K562 (cell line): ENCODE results near the gene SLC6A6. TPM values are rescaled to one million over a fixed set of nuclear protein-coding genes. Genes with fewer than 3 reads are reported as not detected.

ENCODE experiments used
- ATF1 ChIP-seq, 2 experiments: fragments of 450-650 bp in 1 of 2; IDR thresholded peaks; 2 replicates each; pipeline ENCODE4 v1.6.1; 2016; ENCODE audit warnings: missing compliant biosample characterization in 1 of 2, missing genetic modification characterization in 1 of 2
- ATF7 ChIP-seq: fragments of 450-650 bp; IDR thresholded peaks from 2 replicates; pipeline ENCODE4 v1.7.1; 2014; ENCODE audit warnings: mild to moderate bottlenecking, moderate library complexity
- CEBPZ ChIP-seq: fragments of 150-350 bp; IDR thresholded peaks from 2 replicates; pipeline ENCODE4 v1.6.1; 2014; ENCODE audit warnings: low read depth, mild to moderate bottlenecking, low read length, borderline replicate concordance
- E2F3 ChIP-seq: fragments of 250-450 bp; sonication (Bioruptor Pico); IDR thresholded peaks from 2 replicates; pipeline ENCODE4 v1.4.0; 2020; ENCODE audit warnings: mild to moderate bottlenecking
- ERF ChIP-seq: fragments of 450-650 bp; formaldehyde crosslinking; IDR thresholded peaks from 2 replicates; pipeline ENCODE4 v1.4.0; 2020; ENCODE audit warnings: mild to moderate bottlenecking, mixed read lengths
- HDAC1 ChIP-seq, 2 experiments: fragments of 450-650 bp; IDR thresholded peaks; 2 replicates each; pipeline ENCODE4 v1.6.1; 2016 to 2017; ENCODE audit warnings: inconsistent platforms in 1 of 2, mild to moderate bottlenecking in 1 of 2, moderate library complexity in 1 of 2
- HMG20A ChIP-seq: fragments of 450-650 bp; formaldehyde crosslinking; conservative IDR thresholded peaks from 2 replicates; pipeline ENCODE4 v1.4.0; 2020; ENCODE audit warnings: mild to moderate bottlenecking, mixed read lengths
- LARP7 ChIP-seq: fragments of 450-650 bp; IDR thresholded peaks from 2 replicates; pipeline ENCODE4 v1.6.1; 2016
- MAZ ChIP-seq, 2 experiments: fragments of 450-650 bp in 1 of 2; sonication (generic) in 1 of 2; formaldehyde crosslinking; IDR thresholded peaks in 1 of 2; conservative IDR thresholded peaks in 1 of 2; 2 replicates each; pipeline versions ENCODE4 v1.4.0 to v1.5.0; 2020; ENCODE audit warnings: mild to moderate bottlenecking in 1 of 2, missing genetic modification reagents in 1 of 2
- MLLT1 ChIP-seq, 2 experiments: fragments of 450-650 bp; IDR thresholded peaks; 2 replicates each; pipeline ENCODE4 v1.6.1; 2016
- MTA2 ChIP-seq: fragments of 450-650 bp; IDR thresholded peaks from 2 replicates; pipeline ENCODE4 v1.6.1; 2016; ENCODE audit warnings: low read depth
- PHF21A ChIP-seq: fragments of 450-650 bp; IDR thresholded peaks from 2 replicates; pipeline ENCODE4 v1.6.1; 2017; ENCODE audit warnings: low read depth, borderline replicate concordance
- POLR2A ChIP-seq: fragments of 450-650 bp; conservative IDR thresholded peaks from 2 replicates; pipeline ENCODE4 v1.6.1; 2016
- TCF3 ChIP-seq: sonication (generic); formaldehyde crosslinking; IDR thresholded peaks from 2 replicates; pipeline ENCODE4 v1.4.0; 2020; ENCODE audit warnings: mild to moderate bottlenecking, missing genetic modification reagents
- UBTF ChIP-seq, 2 experiments: IDR thresholded peaks; 2 replicates each; pipeline ENCODE4 v1.6.1; 2012; ENCODE audit warnings: improper control_type of control experiment in 2 of 2, low read depth in 2 of 2, low read length in 2 of 2, borderline replicate concordance in 1 of 2
- ZNF212 ChIP-seq: fragments of 450-650 bp; formaldehyde crosslinking; IDR thresholded peaks from 2 replicates; pipeline ENCODE4 v1.4.0; 2020; ENCODE audit warnings: mild to moderate bottlenecking
- ZNF589 ChIP-seq: fragments of 200-800 bp; sonication (Bioruptor generic); IDR thresholded peaks from 2 replicates; pipeline ENCODE4 v1.6.1; 2016; ENCODE audit warnings: low read depth, missing genetic modification characterization, missing compliant biosample characterization
- ZNF740 ChIP-seq, 3 experiments: fragments of 200-800 bp in 1 of 3; sonication (Bioruptor generic) in 1 of 3; sonication (generic) in 1 of 3; formaldehyde crosslinking in 1 of 3; IDR thresholded peaks; 2 replicates each; pipeline versions ENCODE4 v1.6.1 to v1.8.0; 2016 to 2022; ENCODE audit warnings: mild to moderate bottlenecking in 2 of 3, missing compliant biosample characterization in 2 of 3, missing genetic modification characterization in 2 of 3, missing genetic modification reagents in 1 of 3
- ZNF75A ChIP-seq: fragments of 450-650 bp; formaldehyde crosslinking; IDR thresholded peaks from 2 replicates; pipeline ENCODE4 v1.4.0; 2020; ENCODE audit warnings: mild to moderate bottlenecking
- polyA plus RNA-seq, 8 experiments: library from polyadenylated mRNA; depleted of rRNA in 4 of 8; stranded (reverse) in 5 of 8; unstranded in 3 of 8; fragments of >200 nt; fragmentation: Nextera tagmentation in 2 of 8; fragmentation: Illumina TruSeq in 1 of 8; extraction: Ambion mirVana in 2 of 8; extraction: Trizol in 1 of 8; gene quantifications; 2 replicates each; pipeline versions ENCODE4 v1.2.1 to v1.2.3, GENCODE V29; 2011 to 2014; ENCODE audit warnings: inconsistent platforms in 1 of 8, missing spikeins in 1 of 8
- total RNA-seq, 7 experiments: library from RNA; depleted of rRNA in 6 of 7; stranded (reverse); fragments of >200 nt in 6 of 7; fragmentation: Illumina TruSeq in 2 of 7; extraction: Trizol in 2 of 7; gene quantifications; 2 replicates each; pipeline versions ENCODE4 v1.2.1 to v1.2.3, GENCODE V29; 2011 to 2021; ENCODE audit warnings: low replicate concordance in 1 of 7

SLC6A6 gene
- total and polyA plus RNA-seq, 9 of the 15 experiments (the other 6 are each of a cell fraction or from before 2014, with no cell fraction given): 12.3 to 203 (median 93.2) TPM

- no peak for TF ChIP-seq MTA2
- peak in 1 of 2 experiments; percentile 78; a peak in 2 of 4 replicates for TF ChIP-seq HDAC1 (IDR thresholded peaks at IDR 0.05)
- TF ChIP-seq TCF3 (CRISPR knock-in tag): peak; percentile 16; the same call in 1 of the 2 replicates
- 0 out of 2 replicates have a peak, but pooled peaks have one; percentile 35 for TF ChIP-seq ERF (CRISPR knock-in tag)
- TF ChIP-seq POLR2A: peak; percentile 87
- peak; percentile 64; the same call in 1 of the 2 replicates for TF ChIP-seq ATF7
- peak in 1 of 2 experiments; percentile 56; a peak in 1 of 4 replicates for TF ChIP-seq MLLT1 (IDR thresholded peaks at IDR 0.05)
- 0 out of 2 replicates have a peak, but pooled peaks have one; percentile 52 for TF ChIP-seq ZNF212
- no peak for TF ChIP-seq CEBPZ
- no peak for TF ChIP-seq ATF1 (CRISPR knock-in tag; IDR thresholded peaks at IDR 0.05)
- TF ChIP-seq ATF1 (tag; IDR thresholded peaks at IDR 0.05): peak; percentile 61
- peak; percentile 22; the same call in 1 of the 2 replicates for TF ChIP-seq ZNF589
- TF ChIP-seq HMG20A (CRISPR knock-in tag): no peak
- TF ChIP-seq UBTF (IDR thresholded peaks at IDR 0.05; ENCODE audit: borderline replicate concordance in 1 of 2, low read depth in 2 of 2, low read length in 2 of 2): peak in 1 of 2 experiments; percentile 65; a peak in 2 of 4 replicates
- TF ChIP-seq LARP7: no peak
- TF ChIP-seq PHF21A: no peak
- peak; percentile 70 to 84; a peak in 3 of 4 replicates for TF ChIP-seq MAZ (CRISPR knock-in tag; conservative IDR thresholded peaks at IDR 0.05 in 1 of 2, IDR thresholded peaks at IDR 0.05 in 1 of 2)
- no peak for TF ChIP-seq E2F3 (CRISPR knock-in tag)
- TF ChIP-seq ZNF740 (CRISPR knock-in tag; IDR thresholded peaks at IDR 0.05): no peak
- TF ChIP-seq ZNF740 (tag; IDR thresholded peaks at IDR 0.05): no peak
- no peak for TF ChIP-seq ZNF75A (CRISPR knock-in tag)
These were observed at the start of gene SLC6A6 (continued) for GRCh38 chr3:14402304-14402811.
